ENCODE data around the gene MBD3.

Gene MBD3

GRCh38 chr19:1619703-1620102, 27.0 kb upstream of the MBD3 start:
- DNase-seq (ENCODE audit: low read depth), result no peak

GRCh38 chr19:1619094-1619439, 26.4 kb upstream of the MBD3 start:
- H3K4me3 ChIP-seq (ENCODE audit: low read length), result no peak overlapping the region
- no peak for TF ChIP-seq CTCF (conservative IDR thresholded peaks at IDR 0.05; ENCODE audit: low read depth, low read length)
- no peak for DNase-seq (ENCODE audit: low read depth)

More at GRCh38 chr19:1619703-1620102, 27.0 kb upstream of the MBD3 start:
- no peak overlapping the region for H3K4me3 ChIP-seq (ENCODE audit: low read length)
- no peak for TF ChIP-seq CTCF (conservative IDR thresholded peaks at IDR 0.05; ENCODE audit: low read depth, low read length)

- H3K4me3 ChIP-seq (ENCODE audit: low read length), result no peak overlapping the region
- TF ChIP-seq CTCF (conservative IDR thresholded peaks at IDR 0.05; ENCODE audit: low read depth, low read length), result peak; percentile 58
- DNase-seq (ENCODE audit: low read depth), result no peak
Observed at GRCh38 chr19:1618157-1619093, 25.8 kb upstream of the MBD3 start.

GRCh38 chr19:1616875-1617274, 24.2 kb upstream of the MBD3 start:
- no peak overlapping the region for H3K4me3 ChIP-seq (ENCODE audit: low read length)
- TF ChIP-seq CTCF (conservative IDR thresholded peaks at IDR 0.05; ENCODE audit: low read depth, low read length), result no peak
- no peak for DNase-seq (ENCODE audit: low read depth)

GRCh38 chr19:1616396-1616795, 23.7 kb upstream of the MBD3 start:
- no peak for TF ChIP-seq CTCF (conservative IDR thresholded peaks at IDR 0.05; ENCODE audit: low read depth, low read length)
- DNase-seq (ENCODE audit: low read depth), result no peak
- H3K4me3 ChIP-seq (ENCODE audit: low read length), result no peak overlapping the region

- TF ChIP-seq CTCF (conservative IDR thresholded peaks at IDR 0.05; ENCODE audit: low read depth, low read length), result no peak
- H3K4me3 ChIP-seq (ENCODE audit: low read length), result no peak overlapping the region
- DNase-seq (ENCODE audit: low read depth), result no peak
Observed at GRCh38 chr19:1615156-1615765, 22.6 kb upstream of the MBD3 start.

All from retinal pigment epithelial cell (primary cell).